HepG2 (cell line): ENCODE results near the gene SMPD3. TPM values are rescaled to one million over a fixed set of nuclear protein-coding genes. Genes with fewer than 3 reads are reported as not detected.

Experiments used
- ATAC-seq: fragments of 200-7000 bp; cut with Tn5 transposase; 3 replicates; pipeline ENCODE4 v1.9.1; 2020; ENCODE audit warnings: mild to moderate bottlenecking, moderate library complexity
- BruUV-seq: library from RNA; stranded (reverse); fragments of 400-500 nt; replicated peaks from 2 replicates; lab custom pipeline; 2021; lab: Mats Ljungman, UMichigan
- CTCF ChIA-PET: fragments of 300-600 bp; formaldehyde crosslinking; extraction: SDS; loops from one replicate; lab custom pipeline; 2021; ENCODE audit warnings: low total read pairs, inconsistent platforms, low intra/inter-chr PET ratio; lab: Yijun Ruan, JAX
- POLR2A ChIA-PET: fragments of 350-600 bp; sonication (Branson Sonifier 250); formaldehyde crosslinking; loops from one replicate; lab custom pipeline; 2020; ENCODE audit warnings: antibody characterized with exemption, inconsistent platforms; lab: Yijun Ruan, JAX
- DNase-seq: peaks from one replicate; pipeline ENCODE4 v3.0.0-alpha.2; 2015; ENCODE audit warnings: low spot score
- FAIRE-seq: peaks from 3 replicates; lab custom pipeline; 2011; peaks lifted over from hg19 to GRCh38; lab: Jason Lieb, UNC
- H2AFZ ChIP-seq: one replicate; pipeline ENCODE4 v1.6.1; 2011; ENCODE audit warnings: low read length, inconsistent platforms
- H3K27ac ChIP-seq: fragments of 300-600 bp; 3 replicates; pipeline ENCODE4 v1.8.0; 2011; ENCODE audit warnings: mixed run types, mild to moderate bottlenecking, mixed read lengths, low read length, inconsistent platforms; ENCODE audit not compliant: insufficient read depth; ENCODE audit errors: extremely low read length
- H3K27me3 ChIP-seq, 2 experiments: fragments of 200-600 bp in 1 of 2; 2 replicates in 1 of 2; 3 replicates in 1 of 2; pipeline versions ENCODE4 v1.6.0 to v1.8.0; 2011; ENCODE audit warnings: low read length in 2 of 2, mild to moderate bottlenecking in 2 of 2, moderate library complexity in 2 of 2, inconsistent platforms in 1 of 2; ENCODE audit not compliant: insufficient read depth in 2 of 2, control insufficient read depth in 1 of 2
- H3K36me3 ChIP-seq, 2 experiments: fragments of 200-600 bp in 1 of 2; replicated peaks in 1 of 2; 2 replicates in 1 of 2; 3 replicates in 1 of 2; pipeline versions ENCODE4 v1.5.1 to v1.8.0; 2011; ENCODE audit warnings: low read length in 2 of 2, inconsistent platforms in 1 of 2; ENCODE audit not compliant: insufficient read depth in 2 of 2, control insufficient read depth in 1 of 2
- H3K4me1 ChIP-seq: 2 replicates; pipeline ENCODE4 v1.5.1; 2012; ENCODE audit warnings: low read length, inconsistent platforms; ENCODE audit not compliant: insufficient read depth
- H3K4me2 ChIP-seq: 2 replicates; pipeline ENCODE4 v1.6.0; 2011; ENCODE audit warnings: low read depth, low read length, inconsistent platforms
- H3K4me3 ChIP-seq, 3 experiments: fragments of 200-600 bp in 1 of 3; sonication (generic), shearing (Covaris generic) in 1 of 3; replicated peaks in 1 of 3; 2 replicates each; pipeline ENCODE4 v1.5.1; 2011 to 2016; ENCODE audit warnings: low read length in 3 of 3, inconsistent platforms in 2 of 3, low read depth in 2 of 3, mild to moderate bottlenecking in 2 of 3, control low read depth in 1 of 3, mixed read lengths in 1 of 3; ENCODE audit not compliant: insufficient read depth in 1 of 3
- H3K79me2 ChIP-seq: one replicate; pipeline ENCODE4 v1.6.1; 2011; ENCODE audit warnings: low read length, inconsistent platforms; ENCODE audit not compliant: insufficient read depth
- H3K9ac ChIP-seq: 2 replicates; pipeline ENCODE4 v1.6.0; 2011; ENCODE audit warnings: mild to moderate bottlenecking, low read depth, low read length, inconsistent platforms; ENCODE audit not compliant: insufficient read depth
- H3K9me3 ChIP-seq: 2 replicates; pipeline ENCODE4 v1.5.1; 2012; ENCODE audit warnings: mild to moderate bottlenecking, low read length
- H4K20me1 ChIP-seq: 2 replicates; pipeline ENCODE4 v1.6.0; 2011; ENCODE audit warnings: inconsistent platforms, mild to moderate bottlenecking, low read length, moderate library complexity; ENCODE audit not compliant: insufficient read depth
- BORCS8-MEF2B ChIP-seq: sonication (generic); formaldehyde crosslinking; IDR thresholded peaks from 2 replicates; pipeline ENCODE4 v1.8.0; 2022; ENCODE audit warnings: mild to moderate bottlenecking, missing genetic modification reagents
- EP300 ChIP-seq, 3 experiments: sonication (generic) in 1 of 3; formaldehyde crosslinking in 1 of 3; IDR thresholded peaks; 2 replicates each; pipeline versions ENCODE4 v1.5.1 to v1.6.1; 2011 to 2020; ENCODE audit warnings: low read depth in 2 of 3, low read length in 2 of 3, borderline replicate concordance in 1 of 3, improper control_type of control experiment in 1 of 3, mild to moderate bottlenecking in 1 of 3, missing genetic modification reagents in 1 of 3, moderate library complexity in 1 of 3
- KLF6 ChIP-seq: IDR thresholded peaks from 2 replicates; pipeline ENCODE4 v1.8.0; 2016; ENCODE audit warnings: missing biosample characterization, missing genetic modification reagents
- PAF1 ChIP-seq: IDR thresholded peaks from 2 replicates; pipeline ENCODE4 v1.6.1; 2016; ENCODE audit warnings: missing genetic modification reagents, missing compliant biosample characterization
- PLSCR1 ChIP-seq: sonication (generic); formaldehyde crosslinking; IDR thresholded peaks from 2 replicates; pipeline ENCODE4 v1.5.0; 2020; ENCODE audit warnings: missing genetic modification reagents, mild to moderate bottlenecking, borderline replicate concordance
- RNF2 ChIP-seq: fragments of 450-650 bp; conservative IDR thresholded peaks from 2 replicates; pipeline ENCODE4 v1.6.1; 2016; ENCODE audit warnings: low read depth
- SCMH1 ChIP-seq: sonication (generic); formaldehyde crosslinking; IDR thresholded peaks from 2 replicates; pipeline ENCODE4 v1.9.0; 2021; ENCODE audit warnings: missing genetic modification reagents, mild to moderate bottlenecking, borderline replicate concordance
- ZNF441 ChIP-seq: sonication (generic); formaldehyde crosslinking; IDR thresholded peaks from 2 replicates; pipeline ENCODE4 v1.7.0; 2021; ENCODE audit warnings: missing genetic modification reagents, borderline replicate concordance
- WGBS: methylation state at CpG from one replicate; pipeline ENCODE4 v1.1.6; 2017; ENCODE audit warnings: low lambda C conversion rate; 5-methylcytosine and 5-hydroxymethylcytosine counted together
- in situ Hi-C: cut with HindIII; loops from 2 replicates; pipeline ENCODE4 v1.10.0; 2017; ENCODE audit warnings: low pct_unique_long_range_greater_than_20kb; ENCODE audit not compliant: extremely low pct_ligation_motif_present
- intact Hi-C: fragments of 100-400 bp; cut with micrococcal nuclease; formaldehyde crosslinking; loops from one replicate; pipeline ENCODE4 v1.10.0; 2022; ENCODE audit not compliant: unreplicated experiment
- polyA plus RNA-seq, 8 experiments: library from polyadenylated mRNA; depleted of rRNA in 3 of 8; stranded (reverse) in 7 of 8; unstranded in 1 of 8; fragments of >200 nt; fragmentation: Illumina TruSeq in 4 of 8; extraction: Trizol in 4 of 8; gene quantifications; 2 replicates each; pipeline versions ENCODE4 v1.2.1 to v1.2.3, GENCODE V29; 2011 to 2016; ENCODE audit warnings: low read depth in 4 of 8, missing spikeins in 1 of 8, mixed read lengths in 1 of 8; ENCODE audit not compliant: insufficient read depth in 1 of 8
- total RNA-seq, 5 experiments: library from RNA; depleted of rRNA; stranded (reverse); fragments of >200 nt; fragmentation: Illumina TruSeq; extraction: Trizol; gene quantifications; 2 replicates each; pipeline ENCODE4 v1.2.3, GENCODE V29; 2016; ENCODE audit warnings: low read depth in 1 of 5

The SMPD3 gene
- total and polyA plus RNA-seq, 2 of the 13 experiments (the other 11 are each of a cell fraction or from before 2014, with no cell fraction given) = 0.07 to 0.32 TPM

DNA sequence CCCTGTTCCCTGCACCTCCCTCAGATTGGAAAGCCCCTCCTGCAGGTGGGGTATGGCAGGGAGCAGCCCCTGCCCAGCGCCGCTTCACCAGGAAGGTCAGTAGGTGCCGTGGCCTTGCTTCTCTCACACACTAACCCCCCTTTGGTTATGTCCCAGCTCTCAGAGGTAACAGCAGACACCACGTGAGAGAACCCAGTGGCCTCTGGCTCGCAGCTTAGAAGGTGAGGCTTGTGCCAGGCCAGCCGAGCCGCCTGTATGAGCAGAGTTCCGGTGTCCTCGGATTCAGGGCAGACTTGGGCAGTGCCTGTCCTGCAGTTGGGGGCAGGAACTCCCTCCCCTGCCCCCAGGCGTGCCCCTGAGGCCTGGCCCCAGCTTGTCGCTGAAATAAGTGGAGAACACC is 90.4 kb downstream of the SMPD3 start:
- TF ChIP-seq EP300 (IDR thresholded peaks at IDR 0.05; ENCODE audit: low read depth in 2 of 2, low read length in 2 of 2) (no peak), EP300 (CRISPR knock-in tag; IDR thresholded peaks at IDR 0.05; ENCODE audit: borderline replicate concordance) (no peak), RNF2 (no peak), ZNF441 (no peak), BORCS8-MEF2B (CRISPR knock-in tag) (no peak), KLF6 (CRISPR knock-in tag) (no peak)
- intact Hi-C loops = no loop called here

GRCh38 chr16:68357521-68357922 is 90.8 kb downstream of the SMPD3 start:
- ATAC-seq = no peak
- no peaks in the 10 kb centered on the region for H3K27me3 ChIP-seq
- H3K9me3 ChIP-seq = no peaks in the 10 kb centered on the region
- in situ Hi-C loops (no loop called here), intact Hi-C loops (no loop called here)
- no peaks in the 10 kb centered on the region; the same call in 1 of the 2 replicates for H4K20me1 ChIP-seq
- no peak overlapping the region for H3K9ac ChIP-seq
- FAIRE-seq = no peak
- no peak overlapping the region for H2AFZ ChIP-seq
- no peak overlapping the region for H3K27ac ChIP-seq
- DNase-seq = no peak
- no peak overlapping the region for H3K4me2 ChIP-seq
- WGBS = 92% methylated on average over 8 of the region's 9 CpGs
- no peaks in the 10 kb centered on the region for H3K79me2 ChIP-seq
- H3K36me3 ChIP-seq = peaks cover 32 to 62% of the 10 kb centered on the region in 2 experiments; a peak in 4 of 5 replicates
- 0 out of 2 replicates have a peak, but pooled peaks cover 7% of the 10 kb centered on the region for H3K4me1 ChIP-seq
- ChIA-PET CTCF (no interaction called here), POLR2A (no interaction called here)
- BruUV-seq = no TSS peak
- TF ChIP-seq PLSCR1 (CRISPR knock-in tag) = no peak
- TF ChIP-seq SCMH1 (CRISPR knock-in tag) = no peak
- no peak for TF ChIP-seq PAF1 (CRISPR knock-in tag)
- no peak overlapping the region for H3K4me3 ChIP-seq

More for the DNA sequence above, 90.4 kb downstream of the SMPD3 start:
- Histone ChIP-seq H3K4me3 (no peak overlapping the region), H3K27ac (no peak overlapping the region), H3K4me1 (0 out of 2 replicates have a peak, but pooled peaks cover 7% of the 10 kb centered on the region), H3K9me3 (no peaks in the 10 kb centered on the region), H3K4me2 (no peak overlapping the region), H3K27me3 (no peaks in the 10 kb centered on the region), H3K9ac (no peak overlapping the region), H3K36me3 (peaks cover 31 to 58% of the 10 kb centered on the region in 2 experiments; a peak in 4 of 5 replicates), H3K79me2 (no peaks in the 10 kb centered on the region), H4K20me1 (no peaks in the 10 kb centered on the region; the same call in 1 of the 2 replicates), H2AFZ (no peak overlapping the region)
- WGBS = 99% methylated on average over 9 of the region's 11 CpGs
- ATAC-seq (no peak), FAIRE-seq (no peak), DNase-seq (no peak)
- ChIA-PET CTCF (no interaction called here), POLR2A (no interaction called here)
- no TSS peak for BruUV-seq
- in situ Hi-C loops = no loop called here
